GM18858 (cell line): ENCODE measurements around the gene LSM7.
"Not testable (repeated sequence)": the region's sequence is repeated elsewhere in the genome, so short reads cannot be mapped to it uniquely, and the experiment has no call there.

Experiments used
- ATAC-seq: cut with Tn5 transposase; IDR thresholded peaks from one replicate; pipeline ENCODE4 v1.9.1; 2021; ENCODE audit not compliant: unreplicated experiment

The LSM7 gene

GRCh38 chr19:2355168-2356035 lies 27.0 kb upstream of the LSM7 start:
- no peak for ATAC-seq

- ATAC-seq: no peak
Observed at GRCh38 chr19:2354670-2355069, 26.3 kb upstream of the LSM7 start.

- no peak for ATAC-seq
Observed at GRCh38 chr19:2353887-2354592, 25.7 kb upstream of the LSM7 start.

GRCh38 chr19:2353159-2353886 lies 24.9 kb upstream of the LSM7 start:
- no peak for ATAC-seq

- ATAC-seq: no peak
Observed at GRCh38 chr19:2352121-2352520, 23.7 kb upstream of the LSM7 start.

GRCh38 chr19:2351591-2351990 lies 23.2 kb upstream of the LSM7 start:
- ATAC-seq: no peak

GRCh38 chr19:2350656-2351055 lies 22.3 kb upstream of the LSM7 start:
- ATAC-seq: no peak

- not testable (repeated sequence) for ATAC-seq
Observed at GRCh38 chr19:2349818-2350217, 21.4 kb upstream of the LSM7 start.

- no peak for ATAC-seq
Observed at GRCh38 chr19:2345794-2346663, 17.6 kb upstream of the LSM7 start.

- ATAC-seq: no peak
Observed at GRCh38 chr19:2345076-2345475, 16.7 kb upstream of the LSM7 start.

GRCh38 chr19:2344381-2344870 lies 16.0 kb upstream of the LSM7 start:
- ATAC-seq: no peak

GRCh38 chr19:2343289-2343982 lies 15.1 kb upstream of the LSM7 start:
- no peak for ATAC-seq

GRCh38 chr19:2342656-2343288 lies 14.4 kb upstream of the LSM7 start:
- no peak for ATAC-seq

GRCh38 chr19:2341982-2342381 lies 13.6 kb upstream of the LSM7 start:
- no peak for ATAC-seq

- ATAC-seq: no peak
Observed at GRCh38 chr19:2341244-2341751, 12.9 kb upstream of the LSM7 start.

GRCh38 chr19:2340496-2341243 lies 12.3 kb upstream of the LSM7 start:
- no peak for ATAC-seq

GRCh38 chr19:2339644-2340310 lies 11.4 kb upstream of the LSM7 start:
- ATAC-seq: no peak
